Measurements from ENCODE around the gene MYO3B. TPM values are rescaled to one million over a fixed set of nuclear protein-coding genes. Genes with fewer than 3 reads are reported as not detected.
A peak's percentile ranks its signal among the peaks of the same experiment; 100 is the strongest.

MYO3B gene
- total RNA-seq, 2 experiments from 2014 or later: 0.17 TPM; not detected in 1

DNA sequence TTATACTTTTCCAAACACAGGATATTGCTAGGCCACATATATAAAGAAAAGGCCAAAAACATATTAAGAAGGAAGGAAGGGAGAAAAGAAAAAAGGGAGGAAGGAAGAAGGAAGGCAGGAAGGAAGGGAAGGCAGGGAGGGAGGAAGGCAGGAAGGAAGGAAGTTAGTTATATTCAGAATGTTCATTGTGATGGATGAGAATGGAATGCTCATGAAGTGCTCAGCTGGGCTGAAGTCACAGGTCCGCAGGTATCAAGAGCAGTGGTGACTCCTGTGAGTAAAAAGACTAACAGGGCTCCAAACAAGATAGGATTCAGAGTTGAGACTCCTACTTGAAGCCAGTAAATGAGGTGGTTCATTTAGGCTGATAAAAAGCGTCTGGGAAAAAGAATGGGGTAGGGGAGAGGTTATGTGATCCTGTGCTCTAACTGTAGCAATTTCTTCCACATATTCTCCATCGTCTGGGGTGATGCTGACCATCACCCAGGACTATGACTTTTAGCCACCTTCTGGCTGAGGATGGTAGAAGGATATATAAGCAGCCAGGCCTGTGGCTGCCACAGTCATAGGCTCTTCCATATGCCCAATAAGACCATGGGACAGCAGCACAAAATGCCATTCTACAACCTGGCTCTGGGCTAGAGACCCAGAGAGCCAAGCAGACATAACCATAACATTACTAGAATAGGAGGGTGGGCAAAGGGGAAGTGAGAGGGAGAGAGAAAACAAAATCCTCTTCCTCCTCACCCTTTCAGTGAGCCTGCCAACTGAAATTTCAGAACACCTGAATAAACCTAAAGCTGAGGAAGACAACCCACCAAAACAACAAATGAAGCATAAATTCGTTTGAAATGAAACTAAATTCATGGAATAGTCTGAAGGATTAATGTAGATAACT lies 173.2 kb downstream of the MYO3B start:
- H3K27ac Mint-ChIP-seq: no peak overlapping the region
- intact Hi-C loops (cut with micrococcal nuclease): no loop called here
- no peak overlapping the region for H3K4me3 Mint-ChIP-seq
- no peak for DNase-seq
- H3K36me3 Mint-ChIP-seq (ENCODE audit: low read depth): no peaks in the 10 kb centered on the region
- H3K27me3 Mint-ChIP-seq (ENCODE audit: low read depth): no peaks in the 10 kb centered on the region
- peaks cover 17% of the 10 kb centered on the region for H3K4me1 Mint-ChIP-seq (ENCODE audit: low read depth)
- H3K9me3 Mint-ChIP-seq: no peaks in the 10 kb centered on the region
- CTCF ChIA-PET: interaction anchor here (1.7 kb wide), 1 partner anchor 11 kb away, joined by 7 read pairs; no protein-coding TSS in a partner anchor

- no peak overlapping the region for H3K4me3 Mint-ChIP-seq
- no peaks in the 10 kb centered on the region for H3K9me3 Mint-ChIP-seq
- no peaks in the 10 kb centered on the region for H3K36me3 Mint-ChIP-seq (ENCODE audit: low read depth)
- H3K27me3 Mint-ChIP-seq (ENCODE audit: low read depth): no peaks in the 10 kb centered on the region
- DNase-seq: no peak
- H3K4me1 Mint-ChIP-seq (ENCODE audit: low read depth): peaks cover 17% of the 10 kb centered on the region
- intact Hi-C loops (cut with micrococcal nuclease): no loop called here
- CTCF ChIA-PET: no interaction called here
- no peak overlapping the region for H3K27ac Mint-ChIP-seq
Observed at GRCh38 chr2:170353723-170354122, 175.8 kb downstream of the MYO3B start.

- Mint-ChIP-seq H3K4me1 (ENCODE audit: low read depth) (peaks cover 17% of the 10 kb centered on the region), H3K9me3 (no peaks in the 10 kb centered on the region), H3K27me3 (ENCODE audit: low read depth) (no peaks in the 10 kb centered on the region), H3K27ac (no peak overlapping the region), H3K4me3 (no peak overlapping the region), H3K36me3 (ENCODE audit: low read depth) (no peaks in the 10 kb centered on the region)
- no peak for DNase-seq
- CTCF ChIA-PET: interaction anchor here (1.3 kb wide), 1 partner anchor 458 kb away, joined by 3 read pairs; no protein-coding TSS in a partner anchor
- intact Hi-C loops (cut with micrococcal nuclease): no loop called here
Observed at GRCh38 chr2:170354388-170354787, 176.4 kb downstream of the MYO3B start.

DNA sequence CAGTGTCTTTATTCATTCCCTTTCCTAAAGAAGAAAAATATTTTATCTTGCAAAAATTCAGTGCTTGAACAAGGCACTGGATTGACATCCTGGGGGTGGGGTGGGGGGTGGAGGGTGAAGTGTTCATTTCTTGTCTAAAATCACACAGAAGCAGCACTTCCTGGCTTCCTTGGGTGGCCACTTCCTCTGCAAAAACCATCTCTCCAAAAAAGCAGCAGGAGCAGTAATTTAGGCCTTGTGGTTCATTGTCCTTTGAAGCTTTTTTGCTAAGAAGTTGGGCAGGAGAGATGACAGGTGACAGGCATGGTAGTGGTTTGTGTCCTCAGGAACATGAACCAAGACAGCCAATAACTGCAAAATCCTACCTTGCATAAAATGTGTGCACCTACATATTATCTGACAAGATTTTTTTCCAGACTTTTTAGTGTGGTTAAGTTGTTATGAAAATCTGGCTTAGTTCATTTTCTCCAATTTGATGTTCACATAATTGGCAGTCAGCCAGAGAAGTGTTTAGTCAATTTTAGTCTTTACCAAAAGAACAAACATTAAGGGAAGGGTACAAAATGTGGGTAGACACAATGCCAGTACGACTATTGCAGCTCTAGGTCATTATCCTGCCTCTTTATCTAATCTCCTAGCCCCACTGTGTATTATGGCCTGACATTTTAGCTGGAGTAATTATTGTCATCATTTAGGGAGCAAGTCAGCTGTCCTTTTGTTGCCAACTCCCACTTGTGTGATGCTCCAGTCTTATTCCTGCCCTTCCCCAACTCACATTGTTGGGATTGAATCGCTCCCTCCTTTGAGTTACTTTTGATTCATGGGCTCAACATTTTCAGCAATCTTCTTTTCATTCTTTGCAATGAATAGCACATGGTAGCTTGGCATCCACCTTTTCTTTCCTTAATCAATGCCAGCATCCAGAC lies 177.2 kb downstream of the MYO3B start:
- DNase-seq: peak; percentile 49
- intact Hi-C loops (cut with micrococcal nuclease): no loop called here
- Mint-ChIP-seq H3K36me3 (ENCODE audit: low read depth) (no peaks in the 10 kb centered on the region), H3K27ac (no peak overlapping the region), H3K4me3 (no peak overlapping the region), H3K27me3 (ENCODE audit: low read depth) (peaks cover 3% of the 10 kb centered on the region), H3K9me3 (no peaks in the 10 kb centered on the region), H3K4me1 (ENCODE audit: low read depth) (peaks cover 17% of the 10 kb centered on the region)
- CTCF ChIA-PET: interaction anchor here (0.6 to 1.3 kb wide), 2 partner anchors 458 to 531 kb away, joined by 3 read pairs; no protein-coding TSS in a partner anchor

- intact Hi-C loops (cut with micrococcal nuclease): no loop called here
- no peak overlapping the region for H3K4me3 Mint-ChIP-seq
- H3K36me3 Mint-ChIP-seq (ENCODE audit: low read depth): no peaks in the 10 kb centered on the region
- H3K27me3 Mint-ChIP-seq (ENCODE audit: low read depth): peaks cover 4% of the 10 kb centered on the region
- no peaks in the 10 kb centered on the region for H3K9me3 Mint-ChIP-seq
- H3K4me1 Mint-ChIP-seq (ENCODE audit: low read depth): peaks cover 40% of the 10 kb centered on the region
- DNase-seq: no peak
- CTCF ChIA-PET: interaction anchor here (3.3 kb wide), 1 partner anchor 11 kb away, joined by 17 read pairs; no protein-coding TSS in a partner anchor
- no peak overlapping the region for H3K27ac Mint-ChIP-seq
Observed at GRCh38 chr2:170359466-170359865, 181.5 kb downstream of the MYO3B start.

DNA sequence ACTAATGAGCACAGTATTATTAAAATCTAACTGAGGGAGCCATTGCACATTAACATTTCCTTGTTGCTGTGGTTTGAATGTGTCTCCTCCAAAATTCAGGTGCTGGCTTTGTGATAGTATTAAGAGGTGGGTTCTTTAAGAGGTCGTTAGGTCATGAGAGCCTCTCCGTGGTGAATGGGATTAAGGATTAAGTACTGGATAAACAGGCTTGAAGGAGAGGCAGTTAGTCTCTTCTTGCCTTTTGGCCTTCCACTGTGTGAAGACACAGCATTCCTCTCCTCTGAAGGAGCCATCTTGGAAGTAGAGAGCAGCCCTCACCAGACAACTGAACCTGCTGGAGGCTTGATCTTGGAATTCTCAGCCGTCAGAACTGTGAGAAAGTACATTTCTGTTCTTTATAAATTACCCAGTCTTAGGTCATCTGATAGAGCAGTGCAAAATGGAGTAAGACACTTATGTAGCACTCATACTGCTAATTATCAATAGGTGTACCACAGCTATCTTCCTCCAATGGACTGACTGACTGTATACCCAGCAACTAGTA lies 182.7 kb downstream of the MYO3B start:
- intact Hi-C loops (cut with micrococcal nuclease): loop anchor here (1.0 to 10.0 kb wide), 8 partner anchors 124 to 802 kb away; partner anchors contain the start of genes TLK1 and UBR3
- H3K4me3 Mint-ChIP-seq: no peak overlapping the region
- H3K27ac Mint-ChIP-seq: no peak overlapping the region
- no peak for DNase-seq
- H3K27me3 Mint-ChIP-seq (ENCODE audit: low read depth): peaks cover 6% of the 10 kb centered on the region
- CTCF ChIA-PET: interaction anchor here (0.7 to 3.3 kb wide), 20 partner anchors 9 to 569 kb away, joined by 3 to 21 read pairs (median 4); partner anchors contain the start of genes GAD1 and GORASP2
- H3K4me1 Mint-ChIP-seq (ENCODE audit: low read depth): peaks cover 28% of the 10 kb centered on the region
- H3K9me3 Mint-ChIP-seq: no peaks in the 10 kb centered on the region
- no peaks in the 10 kb centered on the region for H3K36me3 Mint-ChIP-seq (ENCODE audit: low read depth)

DNA sequence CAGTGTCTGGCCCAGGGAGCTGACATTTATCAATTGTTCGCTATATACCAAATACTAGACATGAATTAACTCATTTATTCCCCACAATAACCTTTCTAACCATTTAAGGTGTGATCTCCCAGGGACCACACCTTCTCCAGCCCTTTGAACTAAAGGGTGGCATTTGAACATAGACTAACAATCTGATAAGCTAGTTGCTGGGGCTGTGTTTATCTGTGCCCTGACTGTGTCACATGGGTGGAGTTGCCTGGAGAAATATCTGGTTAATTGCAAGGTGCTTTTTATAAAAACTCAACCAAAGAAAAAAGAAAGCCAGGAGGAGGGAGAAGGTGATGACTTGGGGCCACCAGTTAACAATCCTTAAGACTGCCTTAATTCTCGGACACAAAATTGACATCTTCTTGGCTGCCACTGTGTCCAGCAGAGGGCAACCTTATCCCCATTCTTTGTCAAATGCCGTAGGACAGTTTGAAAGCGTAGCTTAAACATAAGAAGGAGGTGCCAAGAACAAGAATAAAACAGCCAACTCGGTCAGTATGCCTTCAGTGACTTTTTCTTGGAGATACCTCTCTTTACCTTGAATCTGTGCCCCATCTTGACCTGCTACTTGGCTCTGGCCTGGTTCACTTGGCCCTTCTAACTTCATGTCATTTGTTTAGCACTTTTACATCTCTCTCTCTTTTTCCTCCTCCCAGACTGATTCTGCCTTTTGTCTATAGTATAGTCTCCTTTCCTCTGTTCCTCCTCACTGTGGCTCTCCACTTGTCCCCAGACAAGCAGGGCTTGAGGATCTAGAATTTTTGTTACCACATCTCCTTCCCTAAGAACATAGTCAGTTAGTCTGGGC lies 183.4 kb downstream of the MYO3B start:
- Mint-ChIP-seq H3K4me1 (ENCODE audit: low read depth) (peaks cover 28% of the 10 kb centered on the region), H3K27me3 (ENCODE audit: low read depth) (peaks cover 6% of the 10 kb centered on the region), H3K36me3 (ENCODE audit: low read depth) (no peaks in the 10 kb centered on the region), H3K27ac (no peak overlapping the region), H3K9me3 (no peaks in the 10 kb centered on the region), H3K4me3 (no peak overlapping the region)
- CTCF ChIA-PET: interaction anchor here (0.6 to 3.3 kb wide), 28 partner anchors 9 to 568 kb away, joined by 3 to 21 read pairs (median 4); partner anchors contain the start of genes GAD1 and GORASP2
- DNase-seq: peak; percentile 77
- intact Hi-C loops (cut with micrococcal nuclease): loop anchor here (1.0 to 10.0 kb wide), 8 partner anchors 125 to 801 kb away; partner anchors contain the start of genes TLK1 and UBR3

- Mint-ChIP-seq H3K27ac (peak overlapping the region; percentile 81), H3K4me3 (peak overlapping the region; percentile 13), H3K36me3 (ENCODE audit: low read depth) (no peaks in the 10 kb centered on the region), H3K27me3 (ENCODE audit: low read depth) (peaks cover 6% of the 10 kb centered on the region), H3K9me3 (no peaks in the 10 kb centered on the region), H3K4me1 (ENCODE audit: low read depth) (peaks cover 28% of the 10 kb centered on the region)
- CTCF ChIA-PET: interaction anchor here (0.6 to 3.3 kb wide), 15 partner anchors 8 to 511 kb away, joined by 3 to 21 read pairs (median 4); partner anchors contain the start of gene GAD1
- intact Hi-C loops (cut with micrococcal nuclease): loop anchor here (1.0 to 10.0 kb wide), 10 partner anchors 8 to 956 kb away; partner anchors contain the start of genes ERICH2, TLK1 and UBR3
- peak; percentile 38 for DNase-seq
Observed at GRCh38 chr2:170362313-170362870, 184.4 kb downstream of the MYO3B start.

- H3K36me3 Mint-ChIP-seq (ENCODE audit: low read depth): no peaks in the 10 kb centered on the region
- intact Hi-C loops (cut with micrococcal nuclease): loop anchor here (1.0 to 10.0 kb wide), 10 partner anchors 7 to 956 kb away; partner anchors contain the start of genes ERICH2, TLK1 and UBR3
- no peak overlapping the region for H3K4me3 Mint-ChIP-seq
- no peaks in the 10 kb centered on the region for H3K9me3 Mint-ChIP-seq
- H3K27me3 Mint-ChIP-seq (ENCODE audit: low read depth): peaks cover 7% of the 10 kb centered on the region
- peaks cover 32% of the 10 kb centered on the region for H3K4me1 Mint-ChIP-seq (ENCODE audit: low read depth)
- CTCF ChIA-PET: interaction anchor here (0.9 to 3.1 kb wide), 8 partner anchors 13 to 453 kb away, joined by 3 to 21 read pairs (median 6); partner anchors contain the start of gene GAD1
- H3K27ac Mint-ChIP-seq: peak overlapping the region; percentile 81
- DNase-seq: peak; percentile 56
Observed at GRCh38 chr2:170362871-170363631, 185.1 kb downstream of the MYO3B start.

DNA sequence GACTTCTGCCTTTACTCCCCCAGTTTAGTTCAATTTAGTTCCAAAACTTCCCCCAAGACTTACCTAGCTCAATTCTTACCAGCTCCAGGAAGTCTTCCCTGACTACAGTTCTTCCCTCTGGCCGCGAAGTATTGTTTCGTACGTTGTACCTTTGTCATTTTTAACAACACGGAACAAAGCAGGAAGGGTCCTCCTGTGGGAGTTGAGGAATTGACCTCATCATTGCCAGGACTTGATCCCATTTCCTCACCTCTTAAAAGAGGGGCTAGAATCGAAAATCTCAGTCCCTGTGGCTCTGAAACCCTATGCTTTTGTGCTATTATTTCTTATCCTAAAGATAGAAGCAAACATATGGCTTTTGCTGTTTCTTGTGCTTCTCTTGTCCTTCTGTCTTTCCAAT lies 187.1 kb downstream of the MYO3B start:
- peaks cover 43% of the 10 kb centered on the region for H3K4me1 Mint-ChIP-seq (ENCODE audit: low read depth)
- H3K36me3 Mint-ChIP-seq (ENCODE audit: low read depth): no peaks in the 10 kb centered on the region
- no peaks in the 10 kb centered on the region for H3K9me3 Mint-ChIP-seq
- H3K27me3 Mint-ChIP-seq (ENCODE audit: low read depth): peaks cover 12% of the 10 kb centered on the region
- no peak overlapping the region for H3K4me3 Mint-ChIP-seq
- H3K27ac Mint-ChIP-seq: no peak overlapping the region
- intact Hi-C loops (cut with micrococcal nuclease): loop anchor here (10.0 kb wide), 1 partner anchor 720 kb away; no protein-coding TSS in a partner anchor
- no peak for DNase-seq
- CTCF ChIA-PET: interaction anchor here (1.1 kb wide), 1 partner anchor 455 kb away, joined by 3 read pairs; no protein-coding TSS in a partner anchor

Measured in activated naive CD4-positive, alpha-beta T cell treated with anti-CD3 and anti-CD28 coated beads for 36 hours (primary cell).